SKM-1 (cell line): ENCODE results near the gene EVL.

Experiments used
- DNase-seq: peaks from one replicate; lab custom pipeline; 2025; ENCODE audit not compliant: unreplicated experiment; lab: John Stamatoyannopoulos, UW

EVL gene

GRCh38 chr14:100082723-100083122, 17.5 kb downstream of the EVL start:
- DNase-seq, result no peak

- no peak for DNase-seq
These were observed 18.5 kb downstream of the EVL start for GRCh38 chr14:100083706-100084105.

GRCh38 chr14:100084591-100084990, 19.4 kb downstream of the EVL start:
- DNase-seq, result no peak

GRCh38 chr14:100085462-100085861, 20.2 kb downstream of the EVL start:
- no peak for DNase-seq

- no peak for DNase-seq
These were observed 21.1 kb downstream of the EVL start for GRCh38 chr14:100086361-100086760.

GRCh38 chr14:100088226-100088625, 23.0 kb downstream of the EVL start:
- DNase-seq, result no peak

GRCh38 chr14:100091386-100091785, 26.2 kb downstream of the EVL start:
- no peak for DNase-seq

GRCh38 chr14:100092832-100093231, 27.6 kb downstream of the EVL start:
- DNase-seq, result no peak

- DNase-seq, result no peak
These were observed 28.1 kb downstream of the EVL start for GRCh38 chr14:100093319-100093718.

GRCh38 chr14:100096656-100097055, 31.4 kb downstream of the EVL start:
- no peak for DNase-seq

- DNase-seq, result no peak
These were observed 32.9 kb downstream of the EVL start for GRCh38 chr14:100098171-100098570.

GRCh38 chr14:100100032-100100703, 34.9 kb downstream of the EVL start:
- DNase-seq, result no peak

GRCh38 chr14:100102156-100102785, 37.0 kb downstream of the EVL start:
- no peak for DNase-seq

GRCh38 chr14:100103250-100104005, 38.2 kb downstream of the EVL start:
- DNase-seq, result no peak

- no peak for DNase-seq
These were observed 38.8 kb downstream of the EVL start for GRCh38 chr14:100104006-100104352.

GRCh38 chr14:100104523-100105300, 39.5 kb downstream of the EVL start:
- DNase-seq, result no peak

- no peak for DNase-seq
These were observed 40.3 kb downstream of the EVL start for GRCh38 chr14:100105357-100106169.

- DNase-seq, result no peak
These were observed 41.3 kb downstream of the EVL start for GRCh38 chr14:100106250-100107112.

GRCh38 chr14:100107236-100107635, 42.0 kb downstream of the EVL start:
- no peak for DNase-seq
